Naive thymus-derived CD8-positive, alpha-beta T cell (primary cell): ENCODE measurements around the gene YY1. TPM values are rescaled to one million over a fixed set of nuclear protein-coding genes. Genes with fewer than 3 reads are reported as not detected.
"Not testable (repeated sequence)": the region's sequence is repeated elsewhere in the genome, so short reads cannot be mapped to it uniquely, and the experiment has no call there.

ENCODE experiments used
- ATAC-seq, 2 donors: fragments of 150-1000 bp; cut with Tn5 transposase in 1 of 2; sonication (Bioruptor Pico), chemical (Tn5 transposase) in 1 of 2; 1 replicate in 1 of 2; 2 replicates in 1 of 2; pipeline ENCODE4 v1.10.0; 2021; ENCODE audit warnings: mild to moderate bottlenecking in 2 of 2, moderate library complexity in 2 of 2
- POLR2A ChIA-PET: fragments of 350-600 bp; sonication (Branson Sonifier 250); formaldehyde crosslinking; loops from one replicate; lab custom pipeline; 2021; ENCODE audit warnings: antibody characterized with exemption; lab: Charles Lee
- DNase-seq, 10 donors: peaks; one replicate each; pipeline versions ENCODE4 v3.0.0 to v3.0.0-alpha.2; 2020 to 2022
- H3K27ac Mint-ChIP-seq, 10 donors: one replicate each; pipeline ENCODE4 v1.8.0; 2020 to 2022; ENCODE audit warnings: mild to moderate bottlenecking in 10 of 10, mixed read lengths in 10 of 10, moderate library complexity in 4 of 10, inconsistent platforms in 1 of 10
- H3K27me3 Mint-ChIP-seq, 5 donors: one replicate each; pipeline ENCODE4 v1.8.0; 2021 to 2022; ENCODE audit warnings: mixed read lengths in 5 of 5
- H3K36me3 Mint-ChIP-seq, 3 donors: one replicate each; pipeline ENCODE4 v1.8.0; 2020 to 2022; ENCODE audit warnings: mixed read lengths in 3 of 3, mild to moderate bottlenecking in 2 of 3, inconsistent platforms in 1 of 3
- H3K4me1 Mint-ChIP-seq, 4 donors: one replicate each; pipeline ENCODE4 v1.8.0; 2021 to 2022; ENCODE audit warnings: mixed read lengths in 4 of 4
- H3K4me3 Mint-ChIP-seq, 10 donors: one replicate each; pipeline ENCODE4 v1.8.0; 2020 to 2022; ENCODE audit warnings: mild to moderate bottlenecking in 10 of 10, mixed read lengths in 10 of 10, moderate library complexity in 6 of 10, inconsistent platforms in 1 of 10
- H3K9me3 Mint-ChIP-seq, 9 donors: one replicate each; pipeline ENCODE4 v1.8.0; 2020 to 2022; ENCODE audit warnings: mixed read lengths in 9 of 9, mild to moderate bottlenecking in 3 of 9, inconsistent platforms in 1 of 9, moderate library complexity in 1 of 9
- polyA plus RNA-seq, 3 donors: library from polyadenylated mRNA; unstranded; fragments of 300-500 nt; fragmentation: Illumina TruSeq; gene quantifications; one replicate each; pipeline ENCODE4 v1.2.3, GENCODE V29; 2021
- total RNA-seq, 8 experiments: library from RNA in 2 of 8; stranded (reverse) in 2 of 8; gene quantifications; one replicate each; pipeline ENCODE4 v1.2.3 and lab custom pipeline; 2021 to 2026

The YY1 gene
- total and polyA plus RNA-seq, 5 experiments from 2014 or later, result 15.0 to 102 (median 16.5) TPM

DNA sequence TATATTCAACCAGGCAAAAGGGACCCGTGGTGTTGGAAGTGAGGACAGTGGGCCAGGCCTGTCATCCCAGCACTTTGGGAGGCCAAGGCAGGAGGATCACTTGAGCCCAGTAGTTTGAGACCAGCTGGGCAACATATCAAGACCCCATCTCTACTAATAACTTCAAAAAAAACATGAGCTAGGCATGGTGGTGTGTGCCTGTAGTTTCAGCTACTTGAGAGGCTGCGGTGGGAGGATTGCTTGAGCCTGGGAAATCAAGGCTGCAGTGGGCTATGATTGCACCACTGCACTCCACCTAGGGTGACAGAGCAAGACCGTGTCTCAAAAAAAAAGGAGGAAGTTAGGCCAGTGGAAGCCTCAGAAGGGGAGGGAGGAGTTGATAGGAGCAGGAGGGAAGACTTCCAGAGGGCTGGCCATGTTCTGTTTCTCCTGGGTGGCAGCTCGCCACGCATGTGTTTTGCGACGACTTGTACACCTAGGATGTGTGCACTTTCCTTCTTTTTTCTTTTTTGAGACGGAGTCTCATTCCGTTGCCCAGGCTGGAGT, 57.2 kb downstream of the YY1 start:
- DNase-seq (peak in 1 of 10 donors; percentile 22), ATAC-seq (no peak)
- Mint-ChIP-seq H3K4me1 (peaks cover 0 to 24% (median 3%) of the 10 kb centered on the region in 4 donors), H3K27me3 (no peaks in the 10 kb centered on the region), H3K4me3 (no peak overlapping the region), H3K9me3 (no peaks in the 10 kb centered on the region), H3K36me3 (no peaks in the 10 kb centered on the region), H3K27ac (peak overlapping the region in 2 of 10 donors; percentile 3 to 63)
- POLR2A ChIA-PET, result no interaction called here

DNA sequence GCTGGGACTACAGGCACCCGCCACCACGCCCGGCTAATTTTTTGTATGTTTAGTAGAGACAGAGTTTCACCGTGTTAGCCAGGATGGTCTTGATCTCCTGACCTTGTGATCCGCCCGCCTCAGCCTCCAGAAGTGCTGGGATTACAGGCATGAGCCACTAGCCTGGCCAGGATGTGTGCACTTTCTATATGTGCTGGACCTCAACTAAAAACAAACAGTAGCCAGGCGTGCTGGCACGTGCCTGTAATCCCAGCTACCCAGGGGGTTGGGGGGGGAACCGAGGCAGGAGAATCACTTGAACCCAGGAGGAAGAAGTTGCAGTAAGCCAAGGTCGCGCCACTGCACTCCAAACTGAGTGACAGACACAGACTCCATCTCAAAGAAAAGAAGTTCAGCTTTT, 57.8 kb downstream of the YY1 start:
- H3K36me3 Mint-ChIP-seq, H3K27me3 Mint-ChIP-seq, H3K9me3 Mint-ChIP-seq, ATAC-seq, POLR2A ChIA-PET, H3K27ac Mint-ChIP-seq: not testable (repeated sequence)
- Mint-ChIP-seq H3K4me1 (peaks cover 0 to 24% (median 3%) of the 10 kb centered on the region in 4 donors), H3K4me3 (peak overlapping the region in 1 of 10 donors; percentile 6)
- DNase-seq, result peak in 1 of 10 donors; percentile 38

DNA sequence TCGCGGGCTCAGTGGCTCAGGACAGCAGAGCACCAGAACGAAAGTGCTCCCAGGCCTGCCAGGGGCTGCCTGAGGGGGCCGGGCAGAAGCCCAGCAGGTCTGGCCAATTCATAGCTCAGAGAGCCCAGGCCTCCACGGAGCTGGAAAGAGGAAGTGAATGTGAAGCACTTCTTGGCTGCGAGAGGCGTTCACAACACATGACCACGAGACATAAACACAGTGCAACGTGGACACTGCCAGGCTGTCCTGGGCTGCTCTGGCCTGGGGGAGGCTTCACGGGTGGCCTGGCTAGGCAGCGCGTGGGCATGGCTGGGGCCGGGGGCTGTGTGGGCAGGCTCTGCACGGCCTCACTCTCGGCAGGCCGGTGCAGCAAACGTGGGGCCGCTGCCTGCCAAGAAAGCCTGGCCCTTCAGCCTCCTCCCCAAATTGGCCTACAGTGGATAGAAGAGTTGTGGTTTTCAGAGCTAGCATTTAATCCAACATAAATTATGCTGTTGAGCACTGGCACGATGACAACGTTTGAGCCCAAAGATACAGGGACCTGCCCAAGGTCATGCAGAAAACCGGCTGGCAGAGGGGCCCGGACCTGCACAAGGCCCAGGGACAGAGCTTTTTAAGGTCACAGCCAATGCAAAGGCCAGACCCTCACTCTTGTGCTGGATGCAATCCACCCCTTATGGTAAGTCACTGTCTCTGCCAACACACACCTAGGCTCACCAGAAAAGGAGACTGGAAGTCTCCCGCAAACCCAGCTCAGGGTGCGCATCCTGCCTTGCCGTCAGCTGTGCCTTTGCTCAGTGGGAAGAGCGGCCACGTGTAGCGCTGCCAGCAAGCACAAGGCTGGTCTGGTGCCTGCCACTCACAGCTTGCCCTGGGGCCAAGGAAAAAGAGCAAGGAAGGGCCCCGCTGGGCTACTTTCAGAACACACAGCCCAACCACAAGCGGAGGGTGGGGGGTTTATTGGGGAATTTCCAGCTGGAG, 58.7 kb downstream of the YY1 start:
- Mint-ChIP-seq H3K27ac (peak overlapping the region in 2 of 10 donors; percentile 6 to 48), H3K36me3 (no peaks in the 10 kb centered on the region), H3K4me1 (peaks cover 0 to 24% (median 3%) of the 10 kb centered on the region in 4 donors), H3K4me3 (peak overlapping the region in 1 of 10 donors; percentile 50), H3K9me3 (no peaks in the 10 kb centered on the region), H3K27me3 (no peaks in the 10 kb centered on the region)
- DNase-seq, result peak in 1 of 10 donors; percentile 64
- ATAC-seq, result peak in 1 of 2 donors; percentile 39
- POLR2A ChIA-PET, result no interaction called here

DNA sequence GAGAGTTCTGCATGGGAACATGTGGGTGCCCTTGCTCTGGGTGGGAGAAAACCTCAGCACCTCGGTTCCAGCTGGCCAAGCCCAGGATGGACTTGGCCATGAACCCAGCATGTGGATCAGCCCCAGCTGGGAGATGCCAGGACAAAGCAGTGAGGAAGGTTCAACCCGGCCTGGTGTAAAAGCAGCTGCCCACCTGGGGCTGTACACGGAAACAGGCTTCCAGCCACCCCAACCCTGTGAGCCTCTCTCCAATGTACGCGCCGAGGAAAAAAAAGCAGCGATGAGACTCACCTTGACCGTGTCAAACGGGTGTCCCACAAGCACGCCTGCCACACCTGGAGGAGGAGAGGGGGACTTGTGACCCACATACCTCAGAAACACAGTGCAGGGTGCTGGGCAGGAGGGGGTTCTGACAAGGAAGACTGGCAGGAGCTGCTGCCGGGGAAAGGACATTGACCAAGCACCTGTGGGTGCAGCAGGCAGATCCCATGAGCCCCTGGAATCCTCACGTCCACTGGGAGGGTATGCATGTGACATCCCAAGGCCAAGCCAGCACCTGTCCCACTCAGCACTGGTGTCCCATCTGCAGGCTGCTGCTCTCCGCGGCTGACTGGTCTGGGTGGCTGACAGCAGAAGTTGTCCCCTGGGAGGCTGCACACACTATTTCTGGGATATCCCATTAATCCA, 59.8 kb downstream of the YY1 start:
- Mint-ChIP-seq H3K27ac (no peak overlapping the region), H3K27me3 (no peaks in the 10 kb centered on the region), H3K9me3 (no peaks in the 10 kb centered on the region), H3K4me3 (no peak overlapping the region), H3K4me1 (peaks cover 0 to 24% (median 9%) of the 10 kb centered on the region in 4 donors), H3K36me3 (no peaks in the 10 kb centered on the region)
- ATAC-seq, result no peak
- POLR2A ChIA-PET, result no interaction called here
- peak in 1 of 10 donors; percentile 63 for DNase-seq

DNA sequence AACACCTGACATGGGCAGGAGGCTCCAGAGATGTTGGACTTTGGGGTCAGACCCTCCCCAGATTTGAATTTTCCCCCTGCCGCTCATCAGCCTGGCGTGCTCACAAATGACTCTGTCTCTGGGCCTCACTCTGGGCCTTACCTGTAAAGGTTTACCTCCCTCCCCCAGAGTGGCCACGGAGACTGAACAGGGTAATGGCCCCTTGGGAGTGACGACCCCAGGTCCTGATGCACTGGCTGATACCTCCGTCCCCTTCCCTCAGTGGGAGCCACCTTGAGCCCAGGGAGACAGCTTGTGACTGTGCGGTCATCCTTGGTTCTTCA, 60.3 kb downstream of the YY1 start:
- Mint-ChIP-seq H3K4me1 (peaks cover 1 to 24% (median 12%) of the 10 kb centered on the region in 4 donors), H3K27me3 (no peaks in the 10 kb centered on the region), H3K36me3 (no peaks in the 10 kb centered on the region), H3K27ac (no peak overlapping the region), H3K9me3 (no peaks in the 10 kb centered on the region), H3K4me3 (no peak overlapping the region)
- DNase-seq (no peak), ATAC-seq (no peak)
- POLR2A ChIA-PET, result no interaction called here

DNA sequence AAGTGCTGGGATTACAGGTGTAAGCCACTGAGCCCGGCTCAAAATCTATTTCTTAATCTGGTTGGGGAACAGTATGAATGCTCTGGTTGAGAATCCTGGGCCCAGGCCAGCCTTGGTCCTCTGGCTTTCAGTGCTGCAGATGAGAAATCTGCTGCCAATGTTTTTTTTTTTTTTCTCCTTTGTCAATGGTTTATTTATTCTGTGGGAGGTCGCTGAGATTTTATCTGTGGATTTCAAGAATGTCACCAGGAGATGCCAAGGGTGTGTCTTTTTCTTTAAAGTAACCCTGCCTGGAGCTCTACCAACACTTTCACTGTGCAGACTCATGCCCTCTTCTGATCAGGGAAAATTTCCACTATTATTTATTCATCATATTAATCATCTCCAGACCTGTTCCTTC, 63.7 kb downstream of the YY1 start:
- peaks cover 10 to 43% (median 16%) of the 10 kb centered on the region in 4 donors for H3K4me1 Mint-ChIP-seq
- POLR2A ChIA-PET, result interaction anchor here (1.4 kb wide), 1 partner anchor 10 kb away, joined by 5 read pairs; no protein-coding TSS in a partner anchor
- H3K9me3 Mint-ChIP-seq, result no peaks in the 10 kb centered on the region
- DNase-seq, result no peak
- peak overlapping the region in 1 of 10 donors; percentile 41 for H3K4me3 Mint-ChIP-seq
- no peak for ATAC-seq
- H3K27me3 Mint-ChIP-seq, result no peaks in the 10 kb centered on the region
- H3K36me3 Mint-ChIP-seq, result no peaks in the 10 kb centered on the region
- H3K27ac Mint-ChIP-seq, result peak overlapping the region in 1 of 10 donors; percentile 55

DNA sequence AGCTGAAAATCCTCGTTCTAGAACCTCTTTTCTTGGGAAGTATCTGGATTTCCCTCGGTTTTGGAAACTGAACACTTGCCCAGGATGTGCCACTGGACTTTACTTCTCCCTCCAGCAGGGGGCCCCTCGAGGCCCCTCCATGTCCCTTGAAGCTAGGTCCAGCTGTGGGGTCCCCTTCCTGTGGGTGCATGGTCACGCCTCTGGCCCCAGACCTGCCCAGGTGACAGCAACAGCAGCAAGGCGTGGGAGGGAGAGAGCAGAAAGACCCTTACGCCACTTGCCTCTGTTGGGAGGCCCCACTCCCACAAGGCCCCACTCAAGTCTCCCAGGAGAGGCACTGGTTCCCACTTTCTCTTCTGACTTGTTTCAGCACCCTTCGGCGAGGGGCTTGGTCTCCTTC, 64.2 kb downstream of the YY1 start:
- Mint-ChIP-seq H3K27me3 (no peaks in the 10 kb centered on the region), H3K4me3 (no peak overlapping the region), H3K4me1 (peaks cover 12 to 44% (median 15%) of the 10 kb centered on the region in 4 donors), H3K27ac (peak overlapping the region in 1 of 10 donors; percentile 21), H3K9me3 (no peaks in the 10 kb centered on the region), H3K36me3 (no peaks in the 10 kb centered on the region)
- POLR2A ChIA-PET, result interaction anchor here (1.4 kb wide), 1 partner anchor 10 kb away, joined by 5 read pairs; no protein-coding TSS in a partner anchor
- ATAC-seq, result no peak
- no peak for DNase-seq

DNA sequence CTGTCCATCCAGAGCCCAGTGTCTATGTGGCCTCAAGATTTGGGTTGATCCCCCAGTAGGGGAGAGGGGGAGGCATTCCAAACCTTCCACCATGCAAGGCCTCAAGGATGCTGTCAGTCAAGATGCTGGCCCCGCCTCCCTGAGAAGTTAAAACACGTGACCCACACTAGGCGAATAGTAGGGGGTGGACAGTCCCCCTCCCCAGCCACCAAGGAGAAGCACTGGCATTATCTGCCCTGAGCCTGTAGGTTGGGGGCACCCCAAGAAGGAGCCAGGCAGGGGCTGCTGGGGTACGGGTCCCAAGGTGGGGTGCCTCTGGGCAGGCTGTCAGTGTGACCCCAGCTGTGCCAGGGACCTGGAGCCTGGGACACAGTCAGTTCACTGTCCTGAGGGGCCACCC, 65.0 kb downstream of the YY1 start:
- DNase-seq (no peak), ATAC-seq (no peak)
- H3K36me3 Mint-ChIP-seq, result no peaks in the 10 kb centered on the region
- no peaks in the 10 kb centered on the region for H3K9me3 Mint-ChIP-seq
- H3K27me3 Mint-ChIP-seq, result no peaks in the 10 kb centered on the region
- H3K4me1 Mint-ChIP-seq, result peaks cover 12 to 50% (median 16%) of the 10 kb centered on the region in 4 donors
- H3K27ac Mint-ChIP-seq, result peak overlapping the region in 1 of 10 donors; percentile 19
- POLR2A ChIA-PET, result interaction anchor here (1.4 kb wide), 1 partner anchor 11 kb away, joined by 5 read pairs; no protein-coding TSS in a partner anchor
- peak overlapping the region in 3 of 10 donors; percentile 45 to 89 (median 52) for H3K4me3 Mint-ChIP-seq

DNA sequence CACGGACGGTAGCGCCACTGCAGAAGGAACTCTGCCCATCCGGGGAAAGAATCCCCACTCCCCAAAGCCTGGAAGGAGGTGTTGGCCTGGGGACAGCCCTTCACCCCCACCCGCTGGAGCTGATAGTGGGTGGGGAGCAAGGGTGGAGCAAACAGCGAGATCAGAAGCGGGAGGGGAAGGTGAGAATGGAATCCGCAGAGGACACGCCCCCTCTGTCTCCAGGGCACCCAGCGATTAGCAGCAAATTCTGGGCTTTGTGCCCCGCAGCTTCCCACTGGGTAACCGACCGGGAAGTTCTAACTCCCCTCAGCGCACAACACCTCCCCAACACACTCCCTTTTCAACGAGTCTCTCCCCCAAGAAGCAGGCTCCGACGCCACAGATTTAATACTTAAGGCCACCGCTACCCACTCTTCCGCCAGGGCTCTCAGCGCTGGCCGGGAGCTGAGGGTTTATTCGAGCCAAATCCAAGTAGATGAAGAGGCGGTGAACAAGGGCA, 65.9 kb downstream of the YY1 start:
- ATAC-seq, result no peak
- H3K4me3 Mint-ChIP-seq, result peak overlapping the region; percentile 79 to 92 (median 87)
- H3K9me3 Mint-ChIP-seq, result no peaks in the 10 kb centered on the region
- POLR2A ChIA-PET, result interaction anchor here (1.2 kb wide), 1 partner anchor 9 kb away, joined by 3 read pairs; no protein-coding TSS in a partner anchor
- H3K4me1 Mint-ChIP-seq, result peaks cover 12 to 50% (median 16%) of the 10 kb centered on the region in 4 donors
- DNase-seq, result peak in 3 of 10 donors; percentile 15 to 23 (median 16)
- H3K27me3 Mint-ChIP-seq, result no peaks in the 10 kb centered on the region
- peak overlapping the region in 6 of 10 donors; percentile 57 to 92 (median 86) for H3K27ac Mint-ChIP-seq
- no peaks in the 10 kb centered on the region for H3K36me3 Mint-ChIP-seq

DNA sequence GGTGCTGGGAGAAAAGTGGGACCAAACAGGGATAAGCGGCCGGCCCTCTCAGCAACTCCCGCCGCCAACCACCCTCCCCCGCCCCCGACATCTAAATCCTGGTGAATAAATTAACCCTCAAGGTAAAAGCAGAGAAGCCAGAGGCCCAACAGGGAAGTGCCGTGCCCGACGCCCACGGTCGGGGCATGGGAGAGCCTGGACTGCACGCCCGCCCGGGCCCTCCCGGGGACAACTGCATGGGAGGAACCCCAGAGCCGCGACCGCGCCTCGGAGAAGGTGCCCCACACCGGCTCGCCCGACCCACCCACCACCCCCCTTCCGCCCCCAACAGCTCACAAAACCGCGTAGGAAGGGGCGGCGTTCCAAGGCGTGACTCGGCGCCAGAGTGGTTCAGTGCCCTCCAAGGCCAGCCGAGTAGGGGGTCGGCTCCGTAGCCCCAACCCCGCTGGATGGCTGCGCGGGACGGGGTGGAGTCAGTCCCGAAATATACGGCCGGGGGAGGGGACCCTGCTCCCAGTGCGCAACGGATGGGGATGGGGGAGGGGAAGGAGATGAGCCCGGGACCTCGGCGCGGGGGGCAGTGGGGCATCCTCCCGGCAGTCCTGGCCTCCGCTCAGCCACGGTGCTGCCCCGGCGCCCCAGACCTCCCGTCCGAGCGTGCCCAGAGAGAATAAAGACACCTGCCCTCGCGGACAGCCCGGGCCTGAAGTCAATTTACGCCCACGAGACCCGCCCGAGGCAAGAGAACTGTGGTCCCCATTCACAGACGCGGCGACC, 66.6 kb downstream of the YY1 start:
- Mint-ChIP-seq H3K27ac (peak overlapping the region in 6 of 10 donors; percentile 43 to 92 (median 86)), H3K27me3 (no peaks in the 10 kb centered on the region), H3K4me1 (peaks cover 12 to 50% (median 16%) of the 10 kb centered on the region in 4 donors), H3K4me3 (peak overlapping the region; percentile 79 to 92 (median 87)), H3K9me3 (no peaks in the 10 kb centered on the region), H3K36me3 (no peaks in the 10 kb centered on the region)
- ATAC-seq (peak; percentile 26 to 32), DNase-seq (peak in 9 of 10 donors; percentile 25 to 75 (median 44))
- POLR2A ChIA-PET, result interaction anchor here (0.5 to 1.2 kb wide), 2 partner anchors 9 to 1055 kb away, joined by 3 read pairs; no protein-coding TSS in a partner anchor

DNA sequence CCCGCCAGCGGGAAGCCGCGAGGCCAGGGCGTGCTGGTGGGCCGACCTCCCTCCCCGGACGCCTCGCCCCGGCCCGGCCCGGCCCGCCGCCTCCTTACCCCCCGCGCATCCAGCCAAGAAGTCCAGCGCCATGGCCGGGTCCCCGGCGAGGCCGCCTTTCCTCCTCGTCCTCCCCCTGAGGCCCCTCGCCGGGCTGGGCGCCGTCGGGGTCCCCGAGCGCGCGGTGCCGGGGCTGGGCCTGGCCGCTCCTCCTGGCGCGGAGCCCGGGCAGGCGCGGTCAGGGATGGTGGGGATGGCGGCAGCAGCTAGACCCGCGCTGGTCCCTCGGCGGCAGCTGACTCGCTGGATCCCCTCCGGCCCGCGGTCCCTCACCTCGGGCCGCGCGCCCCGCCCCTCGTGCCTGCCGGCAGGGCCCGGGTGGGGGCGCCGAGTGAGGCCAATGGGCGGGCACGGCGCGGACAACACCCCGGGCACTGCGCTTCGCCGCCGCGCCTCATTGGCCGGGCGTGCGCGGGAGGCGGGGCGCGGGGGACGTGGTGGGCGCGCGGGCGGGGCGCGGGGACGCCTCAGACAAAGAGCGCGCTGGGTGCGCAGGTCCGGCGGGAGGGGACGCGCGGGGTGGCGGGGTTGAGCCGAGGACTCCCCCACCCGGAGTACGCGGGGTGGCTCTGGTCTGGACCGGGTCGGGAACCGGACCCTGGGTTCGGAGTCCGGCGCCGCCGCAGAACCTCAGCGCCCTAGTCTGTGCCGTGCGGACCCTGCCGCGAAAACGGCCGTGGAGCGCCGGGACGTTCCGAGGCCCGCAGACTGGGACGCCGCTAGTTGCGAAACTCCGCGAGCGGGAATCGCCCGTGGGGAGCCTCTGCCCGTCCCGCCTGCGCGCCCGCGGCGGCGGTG, 67.4 kb downstream of the YY1 start, which contains the start of gene SLC25A29:
Gene SLC25A29 (minus strand): TSS at position 344 of the 897 bp plus-strand sequence. CDS start 212 bp downstream, at position 132.
- H3K4me1 Mint-ChIP-seq, result peaks cover 12 to 50% (median 16%) of the 10 kb centered on the region in 4 donors
- H3K4me3 Mint-ChIP-seq, result peak within 1 kb of the TSS; percentile 79 to 92 (median 87)
- no peaks in the 10 kb centered on the region for H3K36me3 Mint-ChIP-seq
- H3K27me3 Mint-ChIP-seq, result no peaks in the 10 kb centered on the region
- peak within 1 kb of the TSS in 9 of 10 donors; percentile 35 to 92 (median 80) for H3K27ac Mint-ChIP-seq
- ATAC-seq (peak; percentile 78 to 87), DNase-seq (peak; percentile 56 to 78 (median 66))
- H3K9me3 Mint-ChIP-seq, result no peaks in the 10 kb centered on the region
- POLR2A ChIA-PET, result interaction anchor here (0.5 to 1.1 kb wide), 3 partner anchors 12 to 1056 kb away, joined by 3 read pairs; no protein-coding TSS in a partner anchor
